MCF 10A (cell line): ENCODE measurements around the gene ABHD3. TPM values are rescaled to one million over a fixed set of nuclear protein-coding genes. Genes with fewer than 3 reads are reported as not detected.

Experiments used
- Bru-seq: library from RNA; stranded (reverse); fragments of 400-500 nt; gene quantifications from one replicate; lab custom pipeline; 2021; lab: Mats Ljungman, UMichigan
- BruChase-seq, 2 experiments: library from RNA; stranded (reverse); fragments of 400-500 nt; gene quantifications; one replicate each; lab custom pipeline; 2021; lab: Mats Ljungman, UMichigan
- BruUV-seq: library from RNA; stranded (reverse); fragments of 400-500 nt; replicated peaks from 2 replicates; lab custom pipeline; 2021; lab: Mats Ljungman, UMichigan
- CTCF ChIA-PET: fragments of 300-600 bp; sonication (Branson Sonifier 250); formaldehyde crosslinking; extraction: SDS; loops from one replicate; lab custom pipeline; 2021; ENCODE audit warnings: antibody characterized with exemption, inconsistent platforms; lab: Yijun Ruan, JAX
- POLR2A ChIA-PET: fragments of 300-600, 350-650 bp; sonication (Branson Sonifier 250); formaldehyde crosslinking; extraction: SDS; loops from one replicate; lab custom pipeline; 2020; ENCODE audit warnings: antibody characterized with exemption, inconsistent platforms; lab: Yijun Ruan, JAX
- DNase-seq: peaks from one replicate; pipeline ENCODE4 v3.0.0-alpha.2; 2018; ENCODE audit not compliant: unreplicated experiment
- H3K27ac Mint-ChIP-seq: one replicate; pipeline ENCODE4 v1.8.0; 2022; ENCODE audit warnings: mild to moderate bottlenecking, low read depth, mixed read lengths; ENCODE audit not compliant: unreplicated experiment
- H3K27me3 Mint-ChIP-seq: one replicate; pipeline ENCODE4 v1.8.0; 2022; ENCODE audit warnings: mixed read lengths; ENCODE audit not compliant: insufficient read depth, unreplicated experiment
- H3K36me3 Mint-ChIP-seq: one replicate; pipeline ENCODE4 v1.8.0; 2022; ENCODE audit warnings: mild to moderate bottlenecking, moderate library complexity, mixed read lengths; ENCODE audit not compliant: insufficient read depth, unreplicated experiment
- H3K4me1 Mint-ChIP-seq: one replicate; pipeline ENCODE4 v1.8.0; 2022; ENCODE audit warnings: mixed read lengths; ENCODE audit not compliant: insufficient read depth, unreplicated experiment
- H3K4me3 Mint-ChIP-seq: one replicate; pipeline ENCODE4 v1.8.0; 2022; ENCODE audit warnings: mild to moderate bottlenecking, moderate library complexity, mixed read lengths; ENCODE audit not compliant: unreplicated experiment
- H3K9me3 Mint-ChIP-seq: one replicate; pipeline ENCODE4 v1.8.0; 2022; ENCODE audit warnings: mixed read lengths; ENCODE audit not compliant: unreplicated experiment
- CTCF ChIP-seq: fragments of 200-600 bp; IDR thresholded peaks from one replicate; pipeline ENCODE4 v1.8.0; 2022; ENCODE audit warnings: antibody characterized with exemption, mild to moderate bottlenecking; ENCODE audit not compliant: unreplicated experiment
- intact Hi-C: fragments of 100-400 bp; cut with micrococcal nuclease; formaldehyde crosslinking; loops from 2 replicates; pipeline ENCODE4 v1.14.1; 2022
- long read RNA-seq: library from polyadenylated mRNA; stranded (forward); transcript quantifications from one replicate; pipeline ENCODE4 v2.0.0, GENCODE V29; 2022
- total RNA-seq: library from RNA; stranded (reverse); gene quantifications from 2 replicates; pipeline ENCODE4 v1.2.3, GENCODE V29; 2022

ABHD3 gene, protein sequence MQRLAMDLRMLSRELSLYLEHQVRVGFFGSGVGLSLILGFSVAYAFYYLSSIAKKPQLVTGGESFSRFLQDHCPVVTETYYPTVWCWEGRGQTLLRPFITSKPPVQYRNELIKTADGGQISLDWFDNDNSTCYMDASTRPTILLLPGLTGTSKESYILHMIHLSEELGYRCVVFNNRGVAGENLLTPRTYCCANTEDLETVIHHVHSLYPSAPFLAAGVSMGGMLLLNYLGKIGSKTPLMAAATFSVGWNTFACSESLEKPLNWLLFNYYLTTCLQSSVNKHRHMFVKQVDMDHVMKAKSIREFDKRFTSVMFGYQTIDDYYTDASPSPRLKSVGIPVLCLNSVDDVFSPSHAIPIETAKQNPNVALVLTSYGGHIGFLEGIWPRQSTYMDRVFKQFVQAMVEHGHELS
- total RNA-seq (2.9 and 5.5 TPM in 2 replicates), Bru-seq, nascent RNA (percentile 51 among the genes with signal in this experiment), BruChase-seq, experiment 1, labeled RNA remaining after a 6-hour chase (percentile 61 among the genes with signal in this experiment), BruChase-seq, experiment 2, labeled RNA remaining after a 2-hour chase (percentile 62 among the genes with signal in this experiment)
- long read RNA-seq, transcript ABHD3-201 (9 exons, 2,064 nt), result major isoform, 9 of 17 reads
- long read RNA-seq, partial matches to known transcripts, result 2 of 17 reads
- long read RNA-seq, other reads (novel, unspliced or antisense), result 4 of 17 reads

DNA sequence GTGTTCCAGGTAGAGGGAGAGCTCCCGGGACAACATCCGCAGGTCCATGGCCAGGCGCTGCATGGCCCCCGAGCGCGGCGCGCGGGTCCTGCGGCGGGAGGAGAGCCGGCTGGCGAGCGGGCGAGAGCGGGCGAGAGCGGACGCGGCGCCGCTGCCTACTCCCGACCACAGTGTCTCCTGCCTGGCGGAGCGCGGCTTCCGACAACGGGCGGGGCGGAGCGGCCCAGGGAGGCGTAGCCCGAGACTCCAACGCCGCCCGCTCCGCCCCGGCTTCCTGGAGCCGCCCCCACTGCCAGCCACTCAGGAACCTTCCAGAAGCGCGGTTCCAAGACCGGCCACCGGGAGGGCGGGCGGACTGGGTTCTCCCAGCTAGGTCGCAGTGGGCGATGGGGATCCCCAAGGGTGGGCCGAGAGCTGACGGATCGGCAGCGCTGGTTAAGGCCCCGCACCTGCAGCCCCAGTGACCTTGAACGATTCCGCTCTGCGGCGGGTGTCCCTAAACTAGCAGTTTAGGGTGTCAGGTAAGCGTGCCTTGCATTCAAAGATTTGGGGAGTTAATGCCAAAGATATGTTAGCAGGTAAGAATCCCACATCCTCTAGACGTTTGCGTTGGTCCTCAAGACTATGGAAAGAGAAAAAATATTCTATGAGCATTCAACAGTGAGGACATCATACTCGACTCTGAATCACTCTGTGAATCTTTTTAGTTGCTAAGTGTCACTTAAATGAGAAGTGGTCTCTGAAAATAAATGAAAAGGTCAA lies at the start of gene ABHD3:
Gene ABHD3, minus strand, starts transcription at position 172 of the 762 bp plus-strand sequence. Its CDS starts 109 bp downstream, at position 63.
- H3K4me3 Mint-ChIP-seq, result peak within 1 kb of the TSS; percentile 80

DNA sequence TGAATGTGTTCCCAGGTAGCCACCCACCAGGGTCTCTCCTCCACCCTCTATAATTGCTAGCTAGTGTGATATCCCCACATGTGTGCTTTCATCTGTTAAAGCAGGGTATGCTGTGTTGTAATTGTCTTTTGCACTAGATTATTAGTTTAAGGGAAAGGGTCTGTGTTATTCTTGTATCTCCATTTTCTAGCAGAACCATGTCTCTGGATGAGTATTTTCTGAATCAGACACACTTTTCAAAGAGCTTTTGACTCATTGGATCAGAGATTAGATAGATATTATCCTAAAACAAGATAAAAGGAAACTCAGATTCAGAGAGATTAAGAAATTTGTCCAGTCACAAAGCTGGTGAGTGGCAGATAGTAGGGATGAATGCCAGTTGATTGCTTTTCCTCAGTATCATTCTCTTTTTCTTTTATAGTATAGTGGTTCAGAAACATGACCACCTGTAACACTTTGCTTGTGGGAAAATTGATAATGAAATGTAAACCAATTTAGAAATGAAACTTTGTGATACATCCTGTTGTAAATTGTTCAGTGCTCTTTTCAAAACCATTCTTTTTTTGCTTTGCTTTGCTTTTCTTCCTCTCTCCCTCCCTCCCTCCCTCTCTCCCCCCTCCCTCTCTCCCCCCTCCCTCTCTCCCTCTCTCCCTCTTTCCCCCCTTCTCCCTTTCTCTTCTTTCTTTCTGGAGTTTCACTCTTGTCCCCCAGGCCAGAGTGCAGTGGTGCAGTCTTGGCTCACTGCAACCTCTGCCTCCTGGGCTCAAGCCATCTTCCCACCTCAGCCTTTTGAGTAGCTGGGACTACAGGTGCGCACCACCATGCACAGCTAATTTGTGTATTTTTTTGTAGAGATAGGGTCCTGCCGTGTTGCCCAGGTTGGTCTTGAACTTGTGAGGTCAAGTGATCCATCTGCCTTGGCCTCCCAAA lies 43.5 kb upstream of the ABHD3 start:
- H3K27ac Mint-ChIP-seq, result no peak overlapping the region
- H3K27me3 Mint-ChIP-seq, result no peaks in the 10 kb centered on the region
- ChIA-PET POLR2A (interaction anchor here (0.6 to 1.7 kb wide), 4 partner anchors 22 to 923 kb away, joined by 3 to 5 read pairs (median 4); partner anchors contain the start of gene ABHD3), CTCF (interaction anchor here (0.6 to 0.9 kb wide), 6 partner anchors 18 to 312 kb away, joined by 3 read pairs; no protein-coding TSS in a partner anchor)
- H3K9me3 Mint-ChIP-seq, result no peaks in the 10 kb centered on the region
- no peak for TF ChIP-seq CTCF
- H3K4me3 Mint-ChIP-seq, result no peak overlapping the region
- BruUV-seq, result no TSS peak
- H3K4me1 Mint-ChIP-seq, result peaks cover 24% of the 10 kb centered on the region
- intact Hi-C loops, result no loop called here
- peaks cover 12% of the 10 kb centered on the region for H3K36me3 Mint-ChIP-seq
- DNase-seq, result no peak

More for the DNA sequence above, at the start of gene ABHD3:
- ChIA-PET CTCF (interaction anchor here (0.6 to 1.9 kb wide), 9 partner anchors 28 to 1368 kb away, joined by 3 to 5 read pairs (median 3); partner anchors contain the start of genes ESCO1 and SNRPD1), POLR2A (interaction anchor here (0.7 to 3.1 kb wide), 27 partner anchors 9 to 419 kb away, joined by 3 to 97 read pairs (median 4); partner anchors contain the start of genes ESCO1, MIB1 and SNRPD1)
- peak; percentile 92 for DNase-seq
- no TSS peak for BruUV-seq
- intact Hi-C loops, result loop anchor here (1.0 to 5.0 kb wide), 2 partner anchors 36 to 67 kb away; partner anchors contain the start of gene MIB1
- H3K4me1 Mint-ChIP-seq, result peaks cover 4% of the 10 kb centered on the region
- H3K36me3 Mint-ChIP-seq, result no peaks in the 10 kb centered on the region
- no peaks in the 10 kb centered on the region for H3K27me3 Mint-ChIP-seq
- peak; percentile 42 for TF ChIP-seq CTCF
- peak within 1 kb of the TSS; percentile 67 for H3K27ac Mint-ChIP-seq
- H3K9me3 Mint-ChIP-seq, result no peaks in the 10 kb centered on the region

GRCh38 chr18:21747268-21747667 lies 42.7 kb upstream of the ABHD3 start:
- intact Hi-C loops, result no loop called here
- no TSS peak for BruUV-seq
- DNase-seq, result no peak
- no peak overlapping the region for H3K27ac Mint-ChIP-seq
- no peak for TF ChIP-seq CTCF
- no peaks in the 10 kb centered on the region for H3K9me3 Mint-ChIP-seq
- H3K4me3 Mint-ChIP-seq, result no peak overlapping the region
- H3K36me3 Mint-ChIP-seq, result peaks cover 12% of the 10 kb centered on the region
- H3K4me1 Mint-ChIP-seq, result peaks cover 24% of the 10 kb centered on the region
- ChIA-PET CTCF (interaction anchor here (0.9 kb wide), 1 partner anchor 57 kb away, joined by 4 read pairs; no protein-coding TSS in a partner anchor), POLR2A (interaction anchor here (0.9 to 1.0 kb wide), 2 partner anchors 42 to 135 kb away, joined by 3 to 5 read pairs; partner anchors contain the start of gene ABHD3)
- no peaks in the 10 kb centered on the region for H3K27me3 Mint-ChIP-seq
